Adrenal gland (tissue), 12 donors: Measurements from ENCODE around the gene NFATC4. TPM values are rescaled to one million over a fixed set of nuclear protein-coding genes. Genes with fewer than 3 reads are reported as not detected.

Experiments
- DNase-seq, 7 donors: peaks; one replicate each; pipeline ENCODE4 v3.0.0-alpha.2; 2019 to 2020
- H3K27ac ChIP-seq, 5 donors: fragments of 200-600 bp; sonication (generic) in 4 of 5; 1 replicate in 3 of 5; 2 replicates in 2 of 5; pipeline versions ENCODE4 v1.5.1 to v1.8.0; 2016 to 2020; ENCODE audit warnings: mild to moderate bottlenecking in 1 of 5
- H3K27me3 ChIP-seq: fragments of 200-600 bp; 2 replicates; pipeline ENCODE4 v1.8.0; 2021
- H3K36me3 ChIP-seq, 2 donors: fragments of 200-600 bp; replicated peaks in 1 of 2; 1 replicate in 1 of 2; 2 replicates in 1 of 2; pipeline versions ENCODE4 v1.5.1 to v1.8.0; 2018 to 2022
- H3K4me1 ChIP-seq, 2 donors: fragments of 200-600 bp; replicated peaks in 1 of 2; 1 replicate in 1 of 2; 2 replicates in 1 of 2; pipeline versions ENCODE4 v1.5.1 to v1.8.0; 2018 to 2021
- H3K4me3 ChIP-seq, 4 donors: fragments of 200-600 bp; sonication (generic) in 3 of 4; one replicate each; pipeline ENCODE4 v1.5.1; 2016 to 2018
- H3K9me3 ChIP-seq, 3 donors: fragments of 200-600 bp; sonication (generic) in 1 of 3; replicated peaks in 1 of 3; 1 replicate in 2 of 3; 2 replicates in 1 of 3; pipeline versions ENCODE4 v1.5.1 to v1.8.0; 2016 to 2021
- CTCF ChIP-seq, 6 experiments: fragments of 450-650 bp in 4 of 6; fragments of 200-600 bp in 2 of 6; sonication (generic) in 1 of 6; IDR thresholded peaks; 1 replicate in 5 of 6; 2 replicates in 1 of 6; pipeline versions ENCODE4 v1.5.1 to v1.8.0; 2016 to 2021; ENCODE audit warnings: antibody characterized with exemption in 6 of 6, mild to moderate bottlenecking in 2 of 6, moderate library complexity in 1 of 6
- POLR2A ChIP-seq, 2 donors: fragments of 450-650 bp; IDR thresholded peaks; one replicate each; pipeline ENCODE4 v1.6.1; 2017; ENCODE audit warnings: antibody characterized with exemption in 2 of 2, mild to moderate bottlenecking in 2 of 2, moderate library complexity in 1 of 2
- WGBS, 4 donors: extraction: QIAGEN DNeasy Blood & Tissue Kit in 2 of 4; methylation state at CpG; one replicate each; pipeline versions ENCODE4 v1.1.5 to v1.1.7; 2013 to 2017; 5-methylcytosine and 5-hydroxymethylcytosine counted together
- intact Hi-C, 2 donors: fragments of 100-400 bp; cut with DNase I; formaldehyde crosslinking; loops; one replicate each; pipeline versions ENCODE4 v1.14.1 to v1.15.0; 2022 to 2023
- polyA plus RNA-seq, 3 donors: library from polyadenylated mRNA; stranded (reverse); fragments of 200-250 nt in 2 of 3; fragments of 350-450 nt in 1 of 3; fragmentation: Illumina TruSeq in 1 of 3; extraction: RNeasy Lipid Tissue Mini Kit (QIAGEN cat#74804) in 1 of 3; gene quantifications; one replicate each; pipeline ENCODE4 v1.2.3, GENCODE V29; 2013 to 2014
- total RNA-seq, 9 donors: library from RNA; depleted of rRNA in 4 of 9; stranded (reverse); fragments of >200 nt in 4 of 9; fragments of 120-200 nt in 1 of 9; fragmentation: NEBNext Ultra II Directional in 1 of 9; extraction: Animal tissue kit (Norgen Biotek cat#: 25700) in 1 of 9; gene quantifications; one replicate each; pipeline versions ENCODE4 v1.1.0 to v1.2.4, GENCODE V29; 2013 to 2023
- donor health status: healthy with polysubstance abuse.
- donor health status: Bipolar disorder and iron deficiency.
- donor health status: DM: yes; HTN: yes; CAD: no.
- donor health status: DM: no; HTN: no; CAD: no.
- donor health status: DM: no; HTN: no; CAD: no.
- donor health status: DM: yes; HTN: yes; CAD: no.

NFATC4 gene
- total and polyA plus RNA-seq, 12 donors = 11.8 to 505 (median 59.8) TPM

DNA sequence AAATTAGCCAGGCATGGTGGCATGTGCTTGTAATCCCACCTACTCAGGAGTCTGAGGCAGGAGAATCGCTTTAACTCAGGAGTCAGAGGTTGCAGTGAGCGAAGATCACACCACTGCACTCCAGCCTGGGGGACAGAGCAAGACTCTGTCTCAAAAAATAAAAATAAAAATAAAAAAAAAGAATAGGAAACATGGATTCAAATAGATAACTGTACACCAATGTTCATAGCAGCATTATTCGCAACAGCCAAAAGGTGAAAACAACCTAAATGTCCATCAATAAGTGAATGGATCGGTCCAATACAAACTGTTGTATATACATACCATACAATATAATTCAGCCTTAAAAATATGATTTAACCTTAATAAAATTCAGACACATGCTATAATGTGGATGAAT, 25.1 kb upstream of the NFATC4 start:
- H3K9me3 ChIP-seq = no peaks in the 10 kb centered on the region
- WGBS, 4 donors = 76 to 93% (median 90%) methylated on average over 4 of the region's 4 CpGs
- H3K27me3 ChIP-seq = no peaks in the 10 kb centered on the region
- H3K4me3 ChIP-seq = no peak overlapping the region
- TF ChIP-seq CTCF (IDR thresholded peaks at IDR 0.05) = no peak
- TF ChIP-seq POLR2A (IDR thresholded peaks at IDR 0.05) = no peak
- intact Hi-C loops = no loop called here
- DNase-seq = no peak
- H3K36me3 ChIP-seq = no peaks in the 10 kb centered on the region
- no peaks in the 10 kb centered on the region for H3K4me1 ChIP-seq
- no peak overlapping the region for H3K27ac ChIP-seq

DNA sequence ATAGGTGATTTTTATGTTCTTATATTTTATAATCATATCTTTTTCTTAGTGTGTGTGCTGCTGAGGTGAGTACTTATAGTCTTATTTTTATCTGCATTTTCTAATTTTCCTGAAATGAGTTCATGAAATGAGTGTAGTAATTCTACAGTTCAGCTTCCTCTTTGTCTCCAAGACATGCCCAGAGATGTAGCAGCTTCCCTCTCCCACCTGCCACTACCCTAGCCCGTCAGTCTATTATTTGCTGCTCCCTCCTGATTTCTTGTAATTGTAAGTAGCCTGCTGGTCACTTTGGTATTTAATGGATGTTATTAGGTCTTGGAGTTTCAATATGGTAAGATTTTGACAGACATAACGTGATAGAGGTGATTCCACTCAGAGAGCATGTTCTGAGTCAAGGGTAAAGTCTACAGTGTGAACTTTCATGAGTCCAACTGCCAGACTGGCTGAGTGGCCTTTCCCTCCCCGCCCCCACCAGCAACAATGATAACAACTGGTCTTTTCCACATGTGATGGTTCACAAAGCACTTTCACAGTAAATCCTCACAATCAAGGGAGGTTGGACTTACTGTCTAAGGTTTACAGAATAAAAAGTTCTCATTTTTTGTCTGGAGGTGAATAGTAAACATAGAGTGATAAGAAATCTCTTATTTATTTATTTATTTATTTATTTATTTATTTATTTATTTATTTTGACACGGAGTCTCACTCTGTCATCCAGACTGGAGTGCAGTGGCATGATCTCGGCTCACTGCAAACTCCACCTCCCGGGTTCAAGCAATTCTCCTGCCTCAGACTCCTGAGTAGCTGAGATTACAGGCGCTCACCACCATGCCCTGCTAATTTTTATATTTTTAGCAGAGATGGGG, 24.0 kb upstream of the NFATC4 start:
- no peak overlapping the region for H3K4me3 ChIP-seq
- H3K36me3 ChIP-seq = no peaks in the 10 kb centered on the region
- TF ChIP-seq CTCF (IDR thresholded peaks at IDR 0.05) = no peak
- TF ChIP-seq POLR2A (IDR thresholded peaks at IDR 0.05) = no peak
- no peaks in the 10 kb centered on the region for H3K9me3 ChIP-seq
- DNase-seq = no peak
- no peak overlapping the region for H3K27ac ChIP-seq
- no peaks in the 10 kb centered on the region for H3K27me3 ChIP-seq
- no peaks in the 10 kb centered on the region for H3K4me1 ChIP-seq
- intact Hi-C loops = no loop called here
- WGBS, 4 donors = 64 to 82% (median 70%) methylated on average over 7 of the region's 7 CpGs

DNA sequence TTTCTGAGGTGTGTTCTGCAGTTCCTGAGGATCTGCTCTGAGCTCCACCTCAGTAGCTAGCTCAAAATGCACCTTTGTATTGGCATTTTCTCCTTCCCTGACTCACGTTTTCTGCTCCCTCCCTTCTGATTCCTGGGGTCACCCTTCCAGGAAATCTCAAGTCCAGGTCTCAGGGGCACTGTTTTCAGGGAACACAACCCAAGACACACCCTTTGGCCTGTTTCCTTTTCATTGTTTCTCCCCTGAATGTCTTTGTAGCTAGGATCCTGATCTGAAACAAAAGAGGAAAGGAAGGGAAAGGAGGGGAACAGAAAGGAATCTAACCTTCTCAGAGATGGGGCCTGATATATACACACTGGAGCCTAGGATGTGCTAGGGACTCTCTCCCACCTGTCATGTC, 20.9 kb upstream of the NFATC4 start:
- intact Hi-C loops = no loop called here
- H3K4me3 ChIP-seq = no peak overlapping the region
- 54 to 72% (median 60%) methylated on average over 1 of the region's 1 CpG for WGBS, 4 donors
- TF ChIP-seq POLR2A (IDR thresholded peaks at IDR 0.05) (no peak), CTCF (IDR thresholded peaks at IDR 0.05) (no peak)
- no peaks in the 10 kb centered on the region for H3K4me1 ChIP-seq
- H3K36me3 ChIP-seq = no peaks in the 10 kb centered on the region
- no peak for DNase-seq
- no peaks in the 10 kb centered on the region for H3K27me3 ChIP-seq
- H3K9me3 ChIP-seq = no peaks in the 10 kb centered on the region
- H3K27ac ChIP-seq = no peak overlapping the region

DNA sequence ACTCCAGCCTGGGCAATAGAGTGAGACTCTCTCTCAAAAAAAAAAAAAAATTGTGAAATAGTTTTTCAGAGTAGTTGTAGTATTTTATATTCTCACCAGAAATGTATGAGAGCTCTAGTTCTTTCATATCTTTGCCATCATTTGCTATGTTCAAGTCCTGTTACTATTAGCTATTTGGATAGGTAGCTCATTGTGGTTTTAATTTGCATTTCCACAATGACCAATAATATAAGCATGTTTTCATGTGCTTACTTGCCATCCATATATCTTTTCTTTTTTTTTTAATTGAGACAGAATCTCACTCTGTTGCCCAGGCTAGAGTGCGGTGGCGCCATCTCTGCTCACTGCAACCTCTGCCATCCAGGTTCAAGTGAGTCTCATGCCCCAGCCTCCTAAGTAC, 19.8 kb upstream of the NFATC4 start:
- Histone ChIP-seq H3K27me3 (no peaks in the 10 kb centered on the region), H3K9me3 (no peaks in the 10 kb centered on the region), H3K36me3 (no peaks in the 10 kb centered on the region), H3K4me3 (no peak overlapping the region), H3K27ac (no peak overlapping the region), H3K4me1 (no peaks in the 10 kb centered on the region)
- no peak for TF ChIP-seq CTCF (IDR thresholded peaks at IDR 0.05)
- DNase-seq = no peak
- 97 to 100% (median 98%) methylated on average over 2 of the region's 2 CpGs for WGBS, 4 donors
- intact Hi-C loops = no loop called here
